Activated T-cell treated with anti-CD3 and anti-CD28 coated beads, Interleukin-2, amount 50 U/mL, for 48 hours (primary cell): ENCODE results near the gene ZNF385B.

Experiments
- DNase-seq, 2 experiments: peaks; one replicate each; pipeline ENCODE4 v3.0.0-alpha.2; 2020

ZNF385B gene

DNA sequence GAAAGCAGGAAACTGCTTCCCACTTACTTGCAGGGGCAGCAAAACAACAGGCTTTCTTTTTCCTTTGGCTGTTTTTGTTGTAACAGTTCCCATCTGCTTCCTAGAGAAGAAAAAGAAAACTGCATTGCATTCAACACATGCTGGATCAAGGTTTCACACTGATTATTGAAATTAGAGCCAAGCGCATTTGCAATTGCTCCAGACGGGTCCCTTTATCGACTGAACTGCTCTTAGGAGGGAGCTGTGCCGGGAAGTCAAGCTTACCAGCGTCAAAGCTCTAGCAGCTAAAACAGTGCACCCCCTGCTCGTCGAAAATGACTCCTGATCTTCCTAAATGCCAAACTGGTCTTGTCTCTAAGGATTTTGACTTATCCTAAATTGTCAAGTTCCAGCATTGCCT is 432.8 kb downstream of the ZNF385B start:
- DNase-seq = no peak

GRCh38 chr2:179427065-179427464 is 434.3 kb downstream of the ZNF385B start:
- DNase-seq = no peak

- DNase-seq = no peak
Observed at GRCh38 chr2:179424571-179424970, 436.8 kb downstream of the ZNF385B start.

- DNase-seq = peak; percentile 60 to 62
Observed at GRCh38 chr2:179422037-179422643, 439.3 kb downstream of the ZNF385B start.

- DNase-seq = no peak
Observed at GRCh38 chr2:179417436-179417949, 443.9 kb downstream of the ZNF385B start.

DNA sequence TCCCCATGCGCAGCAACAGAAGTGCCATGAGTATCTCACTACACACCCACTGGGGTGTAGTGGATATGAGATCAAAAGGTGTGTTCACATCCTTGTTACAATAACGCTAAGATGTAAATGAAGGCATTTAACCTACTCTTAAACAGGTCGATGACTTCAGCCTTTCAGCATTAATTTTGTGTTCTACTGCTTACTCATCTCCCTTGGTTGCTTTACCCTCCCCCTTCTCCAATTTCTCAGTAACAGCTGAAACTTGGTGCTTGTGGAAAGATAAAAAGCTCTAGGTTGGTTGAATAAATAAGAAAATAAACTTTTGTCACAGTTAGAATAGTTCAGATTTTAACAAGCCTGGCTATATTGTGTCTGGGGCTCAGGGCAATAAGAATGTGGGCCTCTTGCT is 449.3 kb downstream of the ZNF385B start:
- no peak for DNase-seq

DNA sequence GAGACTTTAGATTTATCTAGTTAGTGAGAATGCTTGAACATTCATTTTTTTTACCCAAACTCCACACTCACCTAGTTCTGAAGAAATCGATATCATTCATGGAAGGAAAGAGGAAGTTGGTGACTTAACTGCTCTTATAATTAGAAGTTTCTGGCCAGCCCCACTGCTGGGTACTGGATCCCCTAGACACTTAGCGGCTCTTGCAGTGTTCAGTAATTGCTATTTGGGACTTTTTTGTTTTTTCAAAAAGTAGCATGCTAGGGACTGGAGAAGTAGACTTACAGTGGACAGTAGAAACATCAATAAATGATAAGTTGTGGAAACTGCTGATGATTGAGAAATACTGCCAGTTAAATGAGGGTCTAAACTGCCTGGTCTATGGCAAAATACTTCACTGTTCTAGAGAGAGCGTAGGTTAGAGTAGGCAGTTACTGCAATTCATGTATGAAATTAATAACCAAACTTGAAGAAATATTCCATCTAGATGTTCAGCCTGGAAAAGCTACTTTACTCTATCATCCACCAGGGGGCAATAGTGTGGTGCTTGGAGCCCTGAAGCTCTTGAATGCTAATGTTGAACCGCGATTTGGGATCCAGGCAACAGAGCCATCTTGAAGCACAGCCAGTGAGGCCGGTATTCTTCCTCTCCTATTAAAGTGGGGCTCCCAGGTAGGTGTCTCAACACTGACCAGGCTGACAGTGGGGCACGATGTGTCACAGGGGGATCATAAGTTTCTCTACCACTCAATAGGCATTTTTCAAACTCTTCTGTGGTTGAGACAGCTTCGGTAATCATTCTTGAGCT is 450.7 kb downstream of the ZNF385B start:
- peak; percentile 22 to 25 for DNase-seq

- no peak for DNase-seq
Observed at GRCh38 chr2:179403624-179404023, 457.8 kb downstream of the ZNF385B start.

- no peak for DNase-seq
Observed at GRCh38 chr2:179393481-179393880, 467.9 kb downstream of the ZNF385B start.
